NCI-H2107 treated with DMSO at 0.1 percent for 48 hours (cell line): ENCODE results near the gene CFAP73.
A peak's percentile ranks its signal among the peaks of the same experiment; 100 is the strongest.

Source experiments
- DNase-seq: peaks from one replicate; lab custom pipeline; 2025; ENCODE audit not compliant: unreplicated experiment; lab: John Stamatoyannopoulos, UW

The CFAP73 gene

DNA sequence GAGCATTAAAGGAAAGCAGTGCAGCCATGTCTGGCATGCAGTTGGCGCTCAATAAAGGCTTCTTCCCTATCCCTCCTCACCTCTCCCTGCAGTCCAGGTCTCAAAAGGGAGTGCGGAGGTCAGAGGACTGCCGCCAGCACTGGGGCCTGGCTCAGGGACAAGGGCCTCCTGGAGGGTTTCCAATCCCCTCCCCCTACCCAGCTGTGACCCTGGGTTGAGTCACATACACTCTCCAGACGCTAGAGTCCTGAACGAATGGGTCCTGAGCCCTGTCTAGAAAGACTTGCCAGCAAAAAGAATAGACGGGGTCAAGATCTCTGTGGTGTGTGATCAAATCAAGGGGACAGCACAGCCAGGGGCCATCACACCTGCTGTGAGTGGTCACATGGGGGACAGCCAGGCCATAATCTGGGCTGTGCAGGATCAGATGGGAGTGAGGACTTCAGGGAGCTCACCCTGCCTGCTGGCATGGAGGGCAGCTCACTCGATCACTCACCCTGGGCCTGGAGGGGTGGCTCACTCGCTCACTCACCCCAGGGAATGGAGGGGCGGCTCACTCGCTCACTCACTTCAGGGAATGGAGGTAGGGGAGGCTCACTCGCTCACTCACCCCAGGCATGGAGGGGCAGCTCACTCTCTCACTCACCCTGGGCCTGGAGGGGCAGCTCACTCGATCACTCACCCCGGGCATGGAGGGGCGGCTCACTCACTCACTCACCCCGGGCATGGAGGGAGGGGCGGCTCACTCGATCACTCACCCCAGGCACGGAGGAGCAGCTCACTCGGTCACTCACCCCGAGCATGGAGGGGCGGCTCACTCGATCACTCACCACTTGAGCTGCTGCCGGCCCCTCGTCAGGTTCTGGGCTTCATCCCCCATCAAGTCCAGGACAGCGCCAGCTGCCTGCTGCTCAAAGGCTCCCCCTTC lies 12.8 kb downstream of the CFAP73 start:
- no peak for DNase-seq

DNA sequence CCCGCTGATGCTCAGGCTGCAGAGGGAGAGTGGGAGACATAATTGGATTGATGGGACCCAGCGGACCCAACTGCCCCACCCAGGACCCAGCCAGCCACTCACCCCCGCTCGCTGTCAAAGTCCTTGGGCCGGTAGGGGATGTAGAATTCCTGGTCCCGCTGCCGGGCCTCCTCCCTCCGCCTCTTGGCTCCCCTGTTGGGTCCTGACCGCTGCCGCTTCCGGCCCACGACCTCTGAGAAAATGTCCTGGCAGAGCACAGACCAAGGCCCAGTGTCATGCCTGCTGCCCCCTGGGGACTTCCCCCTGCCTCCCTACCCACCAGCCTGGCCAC lies 13.5 kb downstream of the CFAP73 start:
- no peak for DNase-seq

DNA sequence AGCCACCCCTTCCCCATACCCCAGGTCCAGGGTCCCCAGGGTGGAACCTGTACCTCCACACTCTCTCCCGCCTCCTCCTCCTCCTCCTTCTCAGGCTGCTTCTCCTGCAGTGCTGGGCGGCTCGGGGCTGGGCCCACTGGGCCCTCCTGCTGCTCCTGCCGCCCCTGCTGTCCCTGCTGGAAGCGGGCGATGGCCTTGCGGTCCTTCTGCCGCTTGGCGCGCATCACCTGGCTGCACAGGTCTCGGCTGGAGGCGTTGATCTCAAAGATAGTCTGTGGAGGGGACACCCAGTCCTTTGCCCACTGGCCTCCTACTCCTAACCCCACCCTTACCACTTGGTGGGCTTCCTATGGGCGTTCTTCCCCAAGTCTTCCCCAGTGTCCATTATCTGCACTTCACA lies 14.5 kb downstream of the CFAP73 start:
- no peak for DNase-seq

- no peak for DNase-seq
Observed at GRCh38 chr12:113165521-113166450, 16.3 kb downstream of the CFAP73 start.

- DNase-seq, result no peak
Observed at GRCh38 chr12:113167868-113168267, 18.3 kb downstream of the CFAP73 start.

GRCh38 chr12:113169697-113170096 lies 20.2 kb downstream of the CFAP73 start:
- no peak for DNase-seq

DNA sequence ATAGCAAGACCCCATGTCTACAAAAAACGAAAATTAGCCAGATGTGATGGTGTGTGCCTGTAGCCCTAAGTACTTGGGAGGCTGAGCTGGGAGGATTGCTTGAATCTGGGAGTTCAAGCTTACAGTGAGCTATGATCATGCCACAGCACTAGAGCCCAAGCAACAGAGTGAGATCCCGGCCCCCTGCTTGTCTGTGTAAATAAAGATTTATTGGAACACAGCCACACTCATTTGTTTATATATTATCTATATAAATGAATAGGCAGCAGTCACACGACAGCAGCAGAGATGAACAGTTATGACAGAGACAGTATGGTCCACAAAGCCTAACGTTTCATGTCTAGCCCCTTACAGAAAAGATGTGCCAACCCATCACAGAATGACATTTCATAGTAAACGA lies 20.9 kb downstream of the CFAP73 start:
- no peak for DNase-seq

DNA sequence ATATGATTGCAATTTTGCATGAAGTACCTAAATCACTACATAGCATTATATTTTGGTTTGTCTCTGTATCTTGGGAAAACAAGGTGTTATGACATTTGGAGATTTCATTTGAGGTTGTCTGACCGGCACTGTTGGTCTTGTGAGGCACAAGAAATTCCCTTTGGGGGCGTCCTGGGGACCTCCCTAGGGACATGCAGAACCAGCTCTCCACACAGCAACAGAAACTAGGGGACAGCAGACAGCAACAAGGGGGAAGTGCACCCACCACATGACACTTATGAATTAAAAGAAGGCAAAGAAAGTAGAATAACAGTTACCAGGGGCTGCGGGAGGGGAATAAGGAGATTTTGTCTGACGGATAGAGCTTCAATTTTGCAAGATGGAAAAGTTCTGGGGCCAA lies 21.4 kb downstream of the CFAP73 start:
- no peak for DNase-seq

DNA sequence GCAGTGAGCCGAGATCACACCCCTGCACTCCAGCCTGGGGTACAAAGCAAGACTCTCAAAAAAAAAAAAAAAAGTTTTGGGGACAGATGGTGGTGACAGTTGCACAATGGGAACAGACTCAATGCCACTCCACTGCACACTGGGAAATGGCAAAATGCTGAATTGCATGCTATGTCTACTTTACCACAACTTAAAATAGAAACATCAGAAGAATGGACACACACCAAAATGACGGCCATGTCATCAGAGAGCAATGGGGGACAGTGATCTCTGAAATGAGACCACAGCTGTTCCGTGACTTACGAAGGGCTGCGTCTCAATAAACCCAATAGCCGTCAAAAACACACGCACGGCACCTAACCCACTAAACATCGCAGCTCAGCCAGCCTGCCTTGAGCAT lies 22.0 kb downstream of the CFAP73 start:
- DNase-seq, result no peak

DNA sequence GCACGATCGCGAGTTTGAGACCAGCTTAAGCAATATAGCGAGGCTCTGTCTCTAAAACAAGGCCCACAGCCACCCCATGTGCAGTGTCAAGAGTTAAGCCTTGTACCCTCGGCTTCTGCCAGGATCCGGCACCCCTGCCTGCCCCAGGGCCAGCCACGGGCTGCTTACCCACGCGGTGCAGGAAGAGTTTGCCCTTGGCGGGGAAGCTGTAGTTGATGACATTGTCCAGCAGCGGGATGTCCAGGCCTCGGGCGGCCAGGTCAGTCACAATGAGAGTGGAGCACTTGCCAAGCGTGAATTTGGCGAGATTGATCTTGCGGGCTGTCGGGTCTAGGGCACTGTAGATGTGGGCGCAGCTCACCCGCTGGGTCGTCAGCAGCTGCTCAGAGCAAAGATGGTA lies 22.7 kb downstream of the CFAP73 start:
- no peak for DNase-seq

GRCh38 chr12:113173081-113173698 lies 23.7 kb downstream of the CFAP73 start:
- no peak for DNase-seq

DNA sequence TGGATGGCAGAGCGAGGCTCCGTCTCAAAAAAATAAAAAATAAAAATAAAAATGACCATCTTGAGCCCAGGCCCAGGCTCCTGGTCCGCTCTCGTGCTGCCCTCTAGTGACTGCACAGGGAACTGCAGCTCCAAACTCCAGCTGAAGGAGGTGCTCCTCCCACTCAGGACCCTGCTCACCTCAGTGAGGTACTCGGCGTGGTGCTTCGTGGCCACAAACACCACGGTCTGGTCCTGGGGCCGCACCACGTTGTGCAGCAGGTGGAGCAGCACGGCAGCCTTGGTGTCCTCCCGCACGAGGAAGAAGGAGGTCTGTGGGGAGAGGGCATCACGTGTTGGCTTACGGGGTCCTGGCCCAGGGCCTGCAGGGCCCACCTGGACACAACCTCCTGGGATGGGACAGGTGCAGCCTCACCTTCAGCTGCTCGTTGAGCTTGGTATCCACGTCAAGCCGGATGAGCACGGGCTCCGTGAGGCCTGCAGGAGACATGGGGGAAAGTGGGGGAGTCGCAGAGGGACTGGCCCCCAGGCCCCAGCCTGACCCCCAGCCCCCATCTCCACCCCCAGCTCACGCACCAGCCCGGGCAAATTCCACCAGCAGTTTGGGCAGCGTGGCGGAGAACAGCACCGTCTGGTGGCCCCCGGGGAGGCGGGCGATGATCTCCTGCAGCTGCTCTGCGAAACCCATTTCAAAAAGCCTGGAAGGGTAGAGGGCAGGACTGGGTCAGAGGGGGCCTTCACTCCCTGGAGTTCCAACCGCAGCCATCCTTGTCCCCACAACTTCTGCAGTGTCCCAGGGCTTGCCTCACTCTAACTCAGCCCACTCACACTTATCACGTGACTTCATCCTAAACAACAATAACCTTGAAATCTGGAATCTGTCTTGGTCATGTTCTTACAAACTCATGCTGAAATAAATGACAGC lies 25.2 kb downstream of the CFAP73 start:
- DNase-seq, result peak; percentile 27

DNA sequence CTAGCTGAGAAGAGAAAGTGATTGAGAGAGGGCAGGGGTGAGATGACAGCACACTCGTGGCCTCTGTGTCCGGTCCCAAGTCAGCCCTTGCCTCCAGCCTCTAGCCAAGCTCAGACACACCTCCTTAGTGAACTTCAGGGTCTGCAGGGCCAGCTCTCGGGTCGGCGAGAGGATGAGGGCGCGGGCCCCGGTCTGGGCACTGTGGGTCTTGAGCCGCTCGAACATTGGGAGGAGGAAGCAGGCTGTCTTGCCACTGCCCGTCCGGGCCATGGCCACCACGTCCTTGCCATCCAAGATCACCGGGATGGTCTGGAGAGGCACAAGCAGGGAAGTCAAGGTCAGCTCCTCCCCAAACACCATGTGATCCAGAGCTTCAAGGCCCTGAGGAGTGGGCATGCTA lies 29.5 kb downstream of the CFAP73 start:
- DNase-seq, result no peak

DNA sequence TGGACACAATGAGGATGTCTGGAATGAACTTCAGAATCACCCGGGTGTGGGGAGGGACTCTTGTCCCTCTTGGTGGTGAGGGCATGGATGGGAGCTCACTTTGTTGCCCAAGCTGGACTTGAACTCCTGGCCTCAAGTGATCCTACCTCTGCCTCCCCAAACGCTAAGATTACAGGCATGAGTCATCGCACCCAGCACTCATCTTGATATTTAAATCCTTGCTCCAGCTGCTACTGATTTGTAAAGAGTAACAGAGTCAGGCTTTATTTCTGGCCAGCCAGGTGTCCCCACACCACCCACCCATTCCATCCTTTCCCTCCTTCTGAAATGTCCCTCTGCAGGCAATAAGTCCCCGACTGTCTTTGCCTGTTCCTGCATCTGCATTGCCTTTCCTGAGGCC lies 30.8 kb downstream of the CFAP73 start:
- DNase-seq, result no peak

GRCh38 chr12:113181975-113182374 lies 32.5 kb downstream of the CFAP73 start:
- DNase-seq, result no peak

DNA sequence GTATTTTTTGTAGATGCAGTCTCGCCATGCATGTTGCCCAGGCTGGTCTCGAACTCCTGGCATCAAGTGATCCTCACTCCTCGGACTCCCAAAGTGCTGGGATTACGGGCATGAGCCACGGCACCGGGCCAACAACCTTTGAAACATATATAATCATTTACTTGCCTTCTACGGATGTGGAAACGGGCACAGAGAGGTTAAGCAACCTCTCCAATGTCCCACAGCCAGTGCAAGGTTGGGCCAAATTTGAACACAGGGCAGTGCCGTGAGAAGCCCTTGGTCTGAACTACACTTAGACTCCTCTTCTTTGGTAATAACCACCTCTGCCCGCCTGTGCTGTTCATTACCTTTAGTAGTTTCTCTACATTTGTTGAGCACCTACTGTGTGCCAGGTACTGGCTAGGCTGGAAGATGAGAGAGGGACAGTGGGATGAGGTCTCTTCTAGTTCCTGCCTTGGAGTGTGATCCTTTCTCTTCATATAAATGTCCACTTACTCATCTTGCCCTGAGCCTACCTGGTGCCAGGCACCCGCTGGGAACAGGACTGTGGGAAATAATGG lies 33.6 kb downstream of the CFAP73 start:
- DNase-seq, result no peak

GRCh38 chr12:113184098-113184899 lies 34.8 kb downstream of the CFAP73 start:
- no peak for DNase-seq

- DNase-seq, result peak; percentile 80
Observed at GRCh38 chr12:113184900-113185179, 35.3 kb downstream of the CFAP73 start.

DNA sequence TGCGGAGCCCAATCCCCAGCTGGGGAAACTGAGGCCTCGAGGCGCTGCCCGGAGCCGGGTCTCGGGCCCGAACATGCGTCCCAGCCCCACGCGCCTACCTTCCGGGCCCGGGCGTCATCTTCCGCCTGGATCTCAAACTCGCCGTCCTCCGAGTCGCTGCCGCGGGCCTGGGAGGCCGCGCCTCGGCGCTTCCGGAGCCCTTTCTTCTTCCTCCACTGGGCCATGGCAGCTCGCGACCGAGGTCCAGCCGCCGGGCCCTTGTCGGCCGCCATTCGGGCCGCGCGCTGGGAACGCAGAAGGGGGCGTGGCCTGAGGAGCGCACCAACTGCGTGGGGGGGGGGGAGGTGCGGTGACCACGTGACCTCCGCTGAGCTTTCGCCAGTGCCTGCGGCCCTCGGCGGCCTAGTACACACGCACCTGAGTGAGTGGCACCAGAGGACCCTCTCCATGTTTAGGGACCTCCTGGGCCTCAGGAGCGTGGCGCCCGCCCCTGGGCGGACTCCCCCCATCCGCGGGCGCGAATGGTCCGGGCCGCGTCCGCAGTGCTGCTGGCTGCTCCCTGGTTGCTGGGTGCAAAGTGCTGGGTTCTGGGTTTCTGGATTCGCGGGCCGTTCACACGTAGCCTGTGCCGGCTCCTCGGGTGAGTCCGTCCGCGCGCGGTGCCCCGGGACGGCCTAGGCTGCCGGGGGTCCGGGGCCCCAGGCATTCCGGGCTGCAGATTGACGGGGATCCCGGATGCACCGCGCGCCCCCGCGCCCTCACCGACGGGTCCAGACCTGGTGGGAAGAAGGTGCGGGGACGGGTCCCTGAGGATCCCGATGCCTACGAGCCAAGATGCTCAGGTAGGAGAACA lies 35.9 kb downstream of the CFAP73 start, which contains the start of the genes DDX54 and RITA1:
Gene DDX54 (minus strand): TSS at position 299 of the 853 bp plus-strand sequence. CDS start 27 bp downstream, at position 272.
Gene RITA1 (plus strand): TSS at position 542 of the 853 bp plus-strand sequence. CDS start 1,026 bp downstream, outside the sequence.
- peak; percentile 49 for DNase-seq
